B cell (primary cell): Measurements from ENCODE around the gene SHISA2. TPM values are rescaled to one million over a fixed set of nuclear protein-coding genes. Genes with fewer than 3 reads are reported as not detected.
"Not testable (repeated sequence)": the region's sequence is repeated elsewhere in the genome, so short reads cannot be mapped to it uniquely, and the experiment has no call there.

Experiments used
- ATAC-seq: fragments of 200-7000 bp; cut with Tn5 transposase; one replicate; pipeline ENCODE4 v1.10.0; 2021; ENCODE audit warnings: low read depth, mild to moderate bottlenecking, moderate number of reproducible peaks, moderate library complexity
- CTCF ChIA-PET: fragments of 350-600 bp; sonication (Branson Sonifier 250); formaldehyde crosslinking; loops from one replicate; lab custom pipeline; 2021; ENCODE audit warnings: antibody characterized with exemption, inconsistent platforms; lab: Charles Lee
- POLR2A ChIA-PET: fragments of 350-600 bp; sonication (Branson Sonifier 250); formaldehyde crosslinking; loops from one replicate; lab custom pipeline; 2021; ENCODE audit warnings: antibody characterized with exemption; lab: Charles Lee
- DNase-seq: peaks from one replicate; pipeline ENCODE4 v3.0.0; 2013
- H2AFZ ChIP-seq: 2 replicates; pipeline ENCODE4 v1.6.1; 2012; ENCODE audit warnings: mild to moderate bottlenecking, low read depth, low read length; ENCODE audit not compliant: insufficient read depth, poor library complexity, severe bottlenecking
- H3K27ac ChIP-seq, 2 donors: 1 replicate in 1 of 2; 2 replicates in 1 of 2; pipeline ENCODE4 v1.5.1; 2012 to 2013; ENCODE audit warnings: low read length in 2 of 2, mild to moderate bottlenecking in 2 of 2, moderate library complexity in 1 of 2
- H3K27me3 ChIP-seq, 4 experiments: fragments of 200-600 bp in 1 of 4; sonication (generic) in 1 of 4; replicated peaks in 1 of 4; 1 replicate in 2 of 4; 2 replicates in 2 of 4; pipeline versions ENCODE4 v1.6.1 to v1.7.0; 2013 to 2016; ENCODE audit warnings: low read length in 3 of 4, mild to moderate bottlenecking in 2 of 4, mixed read lengths in 1 of 4, moderate library complexity in 1 of 4; ENCODE audit not compliant: insufficient read depth in 4 of 4, control insufficient read depth in 3 of 4; ENCODE audit errors: control extremely low read depth in 1 of 4
- H3K36me3 ChIP-seq, 2 experiments: replicated peaks in 1 of 2; 1 replicate in 1 of 2; 2 replicates in 1 of 2; pipeline versions ENCODE4 v1.6.1 to v1.7.1; 2013; ENCODE audit warnings: low read length in 1 of 2; ENCODE audit not compliant: insufficient read depth in 2 of 2, control insufficient read depth in 1 of 2; ENCODE audit errors: control extremely low read depth in 1 of 2, extremely low read depth in 1 of 2
- H3K4me1 ChIP-seq, 2 donors: fragments of 200-600 bp in 1 of 2; sonication (generic) in 1 of 2; 1 replicate in 1 of 2; 2 replicates in 1 of 2; pipeline versions ENCODE4 v1.5.1 to v1.6.1; 2013 to 2017; ENCODE audit warnings: low read length in 2 of 2; ENCODE audit not compliant: control insufficient read depth in 2 of 2, insufficient read depth in 2 of 2
- H3K4me2 ChIP-seq: replicated peaks from 2 replicates; pipeline ENCODE3; 2012; ENCODE audit warnings: mild to moderate bottlenecking, low read depth, low read length; ENCODE audit not compliant: poor library complexity, severe bottlenecking
- H3K4me3 ChIP-seq, 5 experiments: fragments of 200-600 bp in 1 of 5; sonication (generic) in 1 of 5; 1 replicate in 3 of 5; 2 replicates in 2 of 5; pipeline versions ENCODE4 v1.5.1 to v1.7.0; 2011 to 2016; ENCODE audit warnings: low read length in 4 of 5, mild to moderate bottlenecking in 4 of 5, low read depth in 2 of 5, control low read depth in 1 of 5, moderate library complexity in 1 of 5; ENCODE audit not compliant: insufficient read depth in 1 of 5; ENCODE audit errors: control extremely low read depth in 1 of 5, extremely low read depth in 1 of 5
- H3K79me2 ChIP-seq: fragments of 200-600 bp; sonication (generic); one replicate; pipeline ENCODE4 v1.6.0; 2016; ENCODE audit warnings: low read length; ENCODE audit not compliant: control insufficient read depth, insufficient read depth
- H3K9ac ChIP-seq: fragments of 200-600 bp; sonication (generic); 2 replicates; pipeline ENCODE4 v1.6.1; 2017; ENCODE audit warnings: mild to moderate bottlenecking, low read length, moderate library complexity
- H3K9me3 ChIP-seq, 3 donors: one replicate each; pipeline versions ENCODE4 v1.6.1 to v1.7.1; 2013; ENCODE audit warnings: low read length in 2 of 3; ENCODE audit not compliant: control insufficient read depth in 2 of 3, insufficient read depth in 1 of 3; ENCODE audit errors: control extremely low read depth in 1 of 3
- H4K20me1 ChIP-seq: 2 replicates; pipeline ENCODE4 v1.6.0; 2012; ENCODE audit warnings: mild to moderate bottlenecking, low read length; ENCODE audit not compliant: insufficient read depth, control insufficient read depth, poor library complexity, severe bottlenecking
- H3K27ac Mint-ChIP-seq: one replicate; pipeline ENCODE4 v1.8.0; 2021; ENCODE audit warnings: mixed read lengths
- H3K27me3 Mint-ChIP-seq: one replicate; pipeline ENCODE4 v1.8.0; 2021; ENCODE audit warnings: mixed read lengths
- H3K4me1 Mint-ChIP-seq: one replicate; pipeline ENCODE4 v1.8.0; 2021; ENCODE audit warnings: mixed read lengths
- H3K4me3 Mint-ChIP-seq: one replicate; pipeline ENCODE4 v1.8.0; 2021; ENCODE audit warnings: mixed read lengths
- H3K9me3 Mint-ChIP-seq: one replicate; pipeline ENCODE4 v1.8.0; 2022; ENCODE audit warnings: mixed read lengths; ENCODE audit not compliant: insufficient read depth
- CTCF ChIP-seq: fragments of 200-600 bp; IDR thresholded peaks from one replicate; pipeline ENCODE4 v1.8.0; 2022; ENCODE audit warnings: antibody characterized with exemption, mild to moderate bottlenecking
- EZH2 ChIP-seq: IDR thresholded peaks from 2 replicates; pipeline ENCODE4 v1.6.1; 2012; ENCODE audit warnings: borderline replicate concordance, low read depth, mild to moderate bottlenecking, moderate library complexity, low read length; ENCODE audit not compliant: insufficient read depth, poor library complexity, severe bottlenecking
- WGBS: methylation state at CpG from one replicate; pipeline ENCODE4 v1.1.5; 2013; ENCODE audit warnings: missing lambda C conversion rate; ENCODE audit not compliant: insufficient coverage; 5-methylcytosine and 5-hydroxymethylcytosine counted together
- intact Hi-C: fragments of 100-400 bp; cut with micrococcal nuclease; formaldehyde crosslinking; loops from one replicate; pipeline ENCODE4 v1.10.0; 2022
- polyA plus RNA-seq: library from polyadenylated mRNA; depleted of rRNA; stranded (reverse); fragments of >200 nt; gene quantifications from 2 replicates; pipeline ENCODE4 v1.2.3, GENCODE V29; 2012
- total RNA-seq, 2 donors: library from RNA; stranded (reverse); fragments of 120-200 nt in 1 of 2; gene quantifications; 1 replicate in 1 of 2; 2 replicates in 1 of 2; pipeline versions ENCODE4 v1.2.3 to v1.2.4, GENCODE V29; 2013 to 2022

Gene SHISA2
- total and polyA plus RNA-seq, 2 donors (not counting 1 experiment from before 2014, with no cell fraction given): 0.03 TPM; not detected in 1

- H3K4me3 Mint-ChIP-seq, H3K27ac ChIP-seq, H2AFZ ChIP-seq, H3K4me3 ChIP-seq, H3K4me1 ChIP-seq, H3K27me3 ChIP-seq, ATAC-seq, H3K9ac ChIP-seq, POLR2A ChIA-PET, H3K36me3 ChIP-seq, H3K27ac Mint-ChIP-seq, H3K79me2 ChIP-seq, DNase-seq, H3K9me3 Mint-ChIP-seq, H3K4me2 ChIP-seq, H3K9me3 ChIP-seq, H4K20me1 ChIP-seq, H3K4me1 Mint-ChIP-seq: not testable (repeated sequence)
- intact Hi-C loops: loop anchor here (10.0 kb wide), 1 partner anchor 244 kb away; no protein-coding TSS in a partner anchor
- H3K27me3 Mint-ChIP-seq: peaks cover 17% of the 10 kb centered on the region
- CTCF ChIA-PET: interaction anchor here (1.1 kb wide), 1 partner anchor 494 kb away, joined by 4 read pairs; no protein-coding TSS in a partner anchor
- no CpG with 5 or more reads among the region's 2 CpGs for WGBS
These were observed 16.6 kb upstream of the SHISA2 start for GRCh38 chr13:26068372-26068771.

GRCh38 chr13:26067601-26068000 lies 15.8 kb upstream of the SHISA2 start:
- Histone ChIP-seq H3K79me2 (no peaks in the 10 kb centered on the region), H2AFZ (no peak overlapping the region), H3K36me3 (no peaks in the 10 kb centered on the region), H3K27ac (no peak overlapping the region), H4K20me1 (no peaks in the 10 kb centered on the region), H3K4me3 (no peak overlapping the region), H3K4me2 (no peak overlapping the region), H3K9me3 (no peaks in the 10 kb centered on the region), H3K4me1 (no peaks in the 10 kb centered on the region), H3K27me3 (no peaks in the 10 kb centered on the region), H3K9ac (no peak overlapping the region)
- H3K4me3 Mint-ChIP-seq: no peak overlapping the region
- intact Hi-C loops: loop anchor here (10.0 kb wide), 1 partner anchor 243 kb away; no protein-coding TSS in a partner anchor
- ATAC-seq: no peak
- TF ChIP-seq CTCF (no peak), EZH2 (no peak)
- DNase-seq: no peak
- no peak overlapping the region for H3K27ac Mint-ChIP-seq
- CTCF ChIA-PET: interaction anchor here (1.1 kb wide), 1 partner anchor 493 kb away, joined by 4 read pairs; no protein-coding TSS in a partner anchor
- H3K4me1 Mint-ChIP-seq: no peaks in the 10 kb centered on the region
- 100% methylated on average over 2 of the region's 3 CpGs for WGBS
- POLR2A ChIA-PET: no interaction called here
- H3K9me3 Mint-ChIP-seq: no peaks in the 10 kb centered on the region
- peaks cover 22% of the 10 kb centered on the region for H3K27me3 Mint-ChIP-seq

- H3K36me3 ChIP-seq, H3K27ac Mint-ChIP-seq, ATAC-seq, H3K27me3 ChIP-seq, H3K27ac ChIP-seq, H3K4me1 Mint-ChIP-seq, H3K4me3 Mint-ChIP-seq, H3K4me3 ChIP-seq, H4K20me1 ChIP-seq, H3K4me1 ChIP-seq, H3K9me3 ChIP-seq, H2AFZ ChIP-seq, POLR2A ChIA-PET, H3K4me2 ChIP-seq, H3K9ac ChIP-seq, DNase-seq, H3K79me2 ChIP-seq, H3K9me3 Mint-ChIP-seq: not testable (repeated sequence)
- 73% methylated on average over 4 of the region's 7 CpGs for WGBS
- CTCF ChIA-PET: interaction anchor here (0.8 kb wide), 1 partner anchor 492 kb away, joined by 3 read pairs; no protein-coding TSS in a partner anchor
- peaks cover 19% of the 10 kb centered on the region for H3K27me3 Mint-ChIP-seq
- intact Hi-C loops: loop anchor here (10.0 kb wide), 1 partner anchor 242 kb away; no protein-coding TSS in a partner anchor
These were observed 14.7 kb upstream of the SHISA2 start for GRCh38 chr13:26066492-26066891.
